SW480 (cell line): ENCODE results near the gene ESRRG.

ENCODE experiments used
- DNase-seq: peaks from one replicate; pipeline ENCODE4 v3.0.0-alpha.2; 2016; ENCODE audit warnings: low spot score

Gene ESRRG

GRCh38 chr1:216502528-216503162 lies 220.6 kb downstream of the ESRRG start:
- DNase-seq = no peak

- DNase-seq = peak; percentile 57
These were observed 222.8 kb downstream of the ESRRG start for GRCh38 chr1:216500273-216500967.

GRCh38 chr1:216499581-216500272 lies 223.5 kb downstream of the ESRRG start:
- peak; percentile 5 for DNase-seq

- no peak for DNase-seq
These were observed 225.0 kb downstream of the ESRRG start for GRCh38 chr1:216498277-216498676.

- no peak for DNase-seq
These were observed 238.2 kb downstream of the ESRRG start for GRCh38 chr1:216485042-216485441.

GRCh38 chr1:216483672-216484401 lies 239.4 kb downstream of the ESRRG start:
- DNase-seq = no peak

GRCh38 chr1:216482620-216483019 lies 240.6 kb downstream of the ESRRG start:
- DNase-seq = no peak

- DNase-seq = no peak
These were observed 245.0 kb downstream of the ESRRG start for GRCh38 chr1:216478238-216478637.

GRCh38 chr1:216476341-216476740 lies 246.9 kb downstream of the ESRRG start:
- DNase-seq = no peak

- DNase-seq = no peak
These were observed 247.5 kb downstream of the ESRRG start for GRCh38 chr1:216475659-216476276.

GRCh38 chr1:216466162-216466801 lies 256.9 kb downstream of the ESRRG start:
- no peak for DNase-seq

- peak; percentile 24 for DNase-seq
These were observed 258.7 kb downstream of the ESRRG start for GRCh38 chr1:216464489-216464888.

GRCh38 chr1:216462066-216462775 lies 261.0 kb downstream of the ESRRG start:
- DNase-seq = no peak

GRCh38 chr1:216461466-216461865 lies 261.8 kb downstream of the ESRRG start:
- no peak for DNase-seq

GRCh38 chr1:216459651-216460207 lies 263.5 kb downstream of the ESRRG start:
- DNase-seq = no peak

- no peak for DNase-seq
These were observed 264.4 kb downstream of the ESRRG start for GRCh38 chr1:216458812-216459211.

GRCh38 chr1:216457356-216457755 lies 265.9 kb downstream of the ESRRG start:
- no peak for DNase-seq

- DNase-seq = peak; percentile 4
These were observed 266.5 kb downstream of the ESRRG start for GRCh38 chr1:216456682-216457081.

GRCh38 chr1:216453777-216454176 lies 269.5 kb downstream of the ESRRG start:
- DNase-seq = no peak
